Renal cortex interstitium (tissue), 11 donors: ENCODE measurements around the gene ZBTB47. TPM values are rescaled to one million over a fixed set of nuclear protein-coding genes. Genes with fewer than 3 reads are reported as not detected.

Source experiments
- DNase-seq, 11 donors: peaks; one replicate each; pipeline ENCODE4 v3.0.0-alpha.2; 2013; ENCODE audit warnings: low read depth in 9 of 11, low spot score in 4 of 11; ENCODE audit errors: extremely low read depth in 1 of 11
- polyA plus RNA-seq, 3 donors: library from polyadenylated mRNA; unstranded; fragments of 120-200 nt; gene quantifications; one replicate each; pipeline ENCODE4 v1.2.1, GENCODE V29; 2013; ENCODE audit not compliant: insufficient read length in 3 of 3

ZBTB47 gene
- polyA plus RNA-seq, 3 donors, result 12.5 to 18.4 (median 14.9) TPM

DNA sequence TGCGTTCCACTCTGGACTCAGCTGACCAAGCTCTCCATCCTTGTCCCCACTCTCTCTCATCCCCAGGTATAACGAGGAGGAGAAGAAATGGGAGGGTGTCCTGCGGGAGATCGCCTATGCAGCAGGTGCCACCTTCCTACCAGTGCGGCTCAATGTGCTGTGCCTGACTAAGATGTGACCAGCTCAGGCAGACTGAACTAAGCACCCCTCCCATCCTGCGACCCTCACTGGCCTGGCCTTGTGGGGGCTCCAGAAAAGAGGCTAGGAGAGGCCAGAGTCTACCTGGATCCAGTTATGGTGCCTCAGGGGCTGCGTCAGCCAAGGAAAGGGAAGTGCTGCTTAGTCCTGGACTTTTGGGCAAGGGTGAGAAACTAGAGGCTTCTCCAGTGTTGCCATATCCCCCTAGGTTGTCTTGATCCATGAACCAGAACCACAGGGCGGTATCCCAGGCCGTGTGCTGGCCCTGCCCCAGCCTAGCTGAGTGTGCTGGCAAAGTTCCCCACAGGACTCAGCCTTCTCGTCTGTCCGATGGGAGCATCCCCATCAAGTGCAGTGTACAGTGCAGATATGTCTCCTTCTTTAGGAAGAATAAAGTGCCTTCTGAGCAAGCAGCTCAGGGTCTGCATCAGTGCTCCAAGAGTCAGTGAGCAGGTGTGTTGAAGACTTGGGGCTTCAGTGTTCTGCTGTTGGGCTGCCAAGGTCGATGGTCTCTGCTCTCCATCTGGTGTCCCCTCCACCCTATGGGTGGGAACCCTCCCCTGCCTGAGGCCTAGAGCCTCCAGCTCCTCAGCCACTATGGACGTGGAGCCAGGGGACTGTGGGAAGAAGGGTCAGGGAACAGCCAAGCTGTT lies 38.5 kb downstream of the ZBTB47 start:
- DNase-seq, result no peak

DNA sequence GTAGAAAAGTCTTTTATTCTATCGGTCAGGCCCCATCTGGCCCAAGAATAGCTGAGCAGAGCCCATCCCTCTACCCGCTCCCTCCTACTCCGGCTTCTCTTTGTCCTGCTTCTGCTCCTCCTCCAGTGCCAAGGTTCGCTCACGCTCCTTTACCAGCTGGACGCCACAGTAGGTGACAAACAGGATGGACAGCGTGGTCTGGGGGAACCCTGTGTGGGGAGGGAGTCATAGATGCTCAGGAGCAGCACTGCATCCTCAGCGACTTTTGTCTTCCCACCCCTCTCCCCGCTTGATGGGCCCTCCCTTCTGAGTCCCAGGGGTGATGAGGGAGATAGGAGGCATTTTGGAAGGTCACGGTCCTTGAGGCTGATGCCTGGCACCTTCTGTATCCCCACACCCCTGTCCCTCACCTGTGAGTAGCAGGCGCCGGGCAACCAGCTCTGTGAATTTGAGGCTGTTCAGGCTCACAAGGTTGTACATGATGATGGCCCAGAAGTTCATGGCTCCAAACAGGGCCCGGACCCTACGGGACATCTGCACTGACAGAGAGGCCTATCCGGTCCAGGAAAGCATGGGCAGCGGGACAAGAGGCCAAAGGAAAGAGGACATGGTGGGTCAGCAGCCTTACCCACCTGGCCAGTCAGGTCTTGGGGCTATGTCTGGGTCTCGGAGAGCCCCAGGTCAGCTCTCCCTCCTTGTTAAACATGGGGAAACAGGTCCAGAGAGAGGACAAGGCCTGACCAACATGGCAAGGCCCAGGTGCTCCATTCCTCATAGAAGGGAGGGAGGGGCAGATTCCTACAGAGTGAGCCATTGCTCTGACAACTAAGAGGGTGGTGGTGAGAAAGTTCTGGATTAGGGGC lies 39.4 kb downstream of the ZBTB47 start:
- no peak for DNase-seq

DNA sequence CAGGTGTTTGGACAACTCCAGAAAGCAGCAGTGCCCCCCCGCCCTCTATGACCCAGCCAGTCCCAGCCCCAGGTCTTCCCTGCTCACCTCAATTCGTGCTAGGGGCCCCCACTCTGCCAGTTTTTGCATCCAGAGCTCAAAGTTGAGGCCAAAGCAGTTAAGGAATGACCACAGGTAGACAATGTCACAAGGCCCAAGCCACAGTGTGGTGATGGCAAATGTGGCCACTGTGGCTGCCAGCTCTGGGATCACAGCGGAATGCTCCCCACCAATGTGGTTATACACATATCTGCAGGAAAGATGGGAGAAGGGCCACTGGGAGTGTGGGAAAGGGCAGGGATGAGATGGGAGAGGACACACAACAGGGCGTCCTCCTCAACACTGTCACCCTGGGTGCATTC lies 40.0 kb downstream of the ZBTB47 start:
- no peak for DNase-seq

DNA sequence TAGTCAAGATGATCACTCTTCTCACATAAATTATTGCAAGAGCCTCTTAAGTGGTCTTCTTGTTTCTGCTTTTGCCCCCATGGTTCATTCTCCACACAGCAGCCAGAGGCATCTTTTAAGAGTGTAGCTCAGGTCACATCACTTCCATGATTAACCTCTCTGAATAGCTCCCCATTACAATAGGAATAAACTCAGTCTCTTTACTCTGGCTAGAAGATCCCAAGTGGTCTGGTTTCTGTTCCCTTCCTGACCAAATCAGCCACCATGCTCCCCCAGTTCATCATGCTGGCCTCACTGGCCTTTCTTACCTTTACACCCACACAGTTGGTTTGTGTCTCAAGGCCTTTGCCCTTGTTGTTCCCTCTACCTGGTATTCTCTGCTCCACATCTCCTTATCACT lies 40.9 kb downstream of the ZBTB47 start:
- no peak for DNase-seq

DNA sequence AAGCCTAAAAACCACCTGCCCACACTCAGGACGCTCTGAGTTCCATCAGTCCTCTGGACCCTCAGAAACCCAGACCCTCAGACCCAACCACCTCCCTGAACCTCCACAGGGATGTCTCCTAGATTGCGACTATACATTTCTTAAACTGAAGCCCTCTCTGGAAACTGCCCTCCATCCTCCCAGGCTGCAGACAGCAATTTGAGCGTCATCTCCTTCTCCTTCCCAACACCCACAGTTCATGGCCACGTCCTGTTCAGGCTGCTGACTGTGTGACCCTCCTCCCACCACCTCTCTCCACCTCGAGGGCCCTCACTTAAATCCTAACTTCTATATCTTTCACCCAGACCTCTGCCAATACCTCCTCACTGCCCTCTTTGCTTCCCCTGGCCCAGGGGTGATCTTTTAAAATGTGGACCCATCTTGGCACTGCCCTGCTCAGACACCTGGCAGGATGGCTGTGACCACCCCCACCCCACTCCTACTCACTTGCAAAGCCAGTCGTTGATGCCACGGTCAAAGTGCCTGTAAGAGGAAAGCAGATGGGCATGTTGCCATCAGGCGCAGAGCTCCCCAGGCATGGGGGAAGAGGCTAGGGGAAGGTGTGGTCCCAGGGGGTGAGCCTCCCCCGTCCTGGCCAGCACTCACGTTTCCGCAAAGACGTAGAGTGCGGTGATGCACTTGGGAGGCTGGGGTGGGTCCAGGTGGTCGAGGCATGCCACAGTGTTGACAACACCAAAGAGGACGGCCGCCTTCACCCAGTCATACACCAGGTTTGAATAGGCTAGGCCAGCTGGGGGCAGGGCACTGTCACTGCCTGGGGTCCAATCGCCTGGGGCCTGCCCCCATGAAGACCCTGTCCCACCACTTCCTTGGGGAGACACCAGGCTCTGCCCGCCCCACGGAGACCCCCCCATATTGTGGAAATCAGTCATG lies 43.1 kb downstream of the ZBTB47 start:
- DNase-seq, result no peak

DNA sequence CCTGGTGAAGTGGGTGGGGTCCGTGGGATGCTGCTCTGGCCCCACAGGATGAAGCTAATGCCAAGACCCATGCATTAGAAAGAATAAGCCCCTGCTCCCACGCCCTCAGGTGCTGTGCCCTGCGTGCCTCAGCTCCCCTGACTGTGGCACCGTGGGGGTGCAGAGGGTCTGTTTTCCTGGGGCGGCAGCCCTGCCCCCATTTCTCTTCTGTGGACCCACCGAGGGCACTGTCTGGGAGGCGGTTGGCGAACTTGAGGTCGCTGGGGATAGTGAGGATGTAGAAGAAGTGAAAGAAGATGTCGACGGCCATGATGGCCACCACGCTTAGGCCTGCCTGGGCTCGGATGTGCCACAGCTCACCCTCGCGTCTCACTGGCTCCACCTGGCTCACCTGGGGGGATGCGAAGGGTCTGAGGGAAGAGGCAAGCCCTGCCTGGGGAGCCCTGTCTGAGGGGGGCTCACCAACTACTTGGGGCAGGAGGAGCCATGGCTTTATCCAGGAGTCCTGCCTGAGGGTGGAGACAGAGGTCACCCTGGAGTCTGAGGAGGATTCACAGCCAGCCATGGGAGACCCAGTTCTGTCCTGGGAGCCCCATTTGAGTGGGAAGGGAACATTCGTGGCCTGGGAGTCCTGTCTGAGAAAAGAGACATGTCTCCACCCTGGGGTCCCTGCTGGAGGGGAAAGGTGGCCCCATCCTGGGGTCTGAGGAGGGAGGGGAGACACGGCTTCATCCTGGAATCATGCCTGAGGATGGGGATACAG lies 44.0 kb downstream of the ZBTB47 start:
- DNase-seq, result no peak

DNA sequence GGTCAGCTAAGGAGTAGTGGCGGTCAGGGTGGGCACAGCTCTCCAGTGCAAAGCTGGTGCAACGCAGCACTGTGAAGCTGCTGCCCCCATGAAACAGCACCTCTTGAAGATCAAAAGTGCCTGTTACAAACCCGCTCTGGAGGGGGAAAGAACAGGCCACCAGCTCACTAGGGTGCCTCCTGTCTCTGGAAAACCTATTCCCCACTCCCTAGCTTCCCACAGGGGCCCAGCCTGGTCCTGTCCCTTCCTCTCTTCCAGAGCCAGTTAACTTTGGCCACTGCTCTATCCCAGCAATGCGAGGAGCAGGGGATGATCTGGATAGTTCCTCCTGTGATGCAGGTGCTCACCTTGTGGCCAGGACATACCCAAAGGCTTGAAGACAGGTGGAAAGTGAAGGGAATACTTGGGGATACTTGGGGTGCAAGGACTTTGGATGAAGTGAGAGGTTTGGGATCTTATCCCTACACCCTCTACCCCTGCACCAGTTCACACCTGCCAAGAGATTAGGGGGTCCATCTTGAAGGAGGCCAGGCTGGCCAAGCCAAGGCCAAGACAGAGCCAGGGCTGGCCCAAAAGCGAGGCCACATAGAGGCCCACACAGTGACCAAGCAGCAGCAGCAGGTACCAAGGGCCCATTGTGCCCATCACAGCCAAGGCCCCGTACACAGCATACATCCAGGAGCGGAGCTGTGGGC lies 44.9 kb downstream of the ZBTB47 start:
- DNase-seq, result no peak

DNA sequence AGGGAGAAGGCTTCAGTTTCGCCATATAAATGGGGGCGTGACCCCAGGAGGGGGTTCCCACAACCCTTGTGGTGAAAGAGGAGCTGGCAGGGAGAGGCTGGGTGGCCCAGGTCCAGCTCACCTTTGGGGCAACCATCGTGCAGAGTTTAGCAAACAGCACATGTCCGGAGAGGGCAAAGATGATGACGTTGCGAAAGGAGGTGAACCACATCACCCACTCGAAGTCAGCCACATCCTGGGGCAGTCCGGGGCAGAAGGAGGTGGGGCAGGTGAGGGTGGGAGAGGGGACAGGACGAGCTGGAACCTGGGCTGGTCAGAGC lies 45.4 kb downstream of the ZBTB47 start:
- no peak for DNase-seq

DNA sequence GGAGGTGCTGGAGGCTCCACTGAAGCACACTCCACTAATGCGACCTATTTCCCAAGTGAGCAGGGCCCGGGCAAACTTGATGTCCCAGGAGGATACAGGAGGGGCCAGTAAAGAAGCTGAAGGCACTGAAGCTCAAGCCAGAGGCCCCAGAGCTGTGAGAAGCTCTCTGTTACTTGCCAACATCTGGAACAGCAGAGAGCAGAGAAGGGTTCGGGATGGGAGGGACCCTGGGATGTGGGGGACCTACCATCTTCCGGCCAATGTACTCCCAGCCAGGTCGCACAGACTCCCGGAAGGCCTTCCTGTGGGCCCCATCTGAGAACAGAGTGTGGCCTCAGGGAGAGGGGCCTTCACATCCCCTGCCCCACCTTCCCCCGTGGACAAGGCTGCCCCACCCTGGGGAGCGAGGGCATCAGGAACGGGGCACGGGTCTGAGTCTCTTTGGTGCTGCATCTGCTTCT lies 46.0 kb downstream of the ZBTB47 start:
- no peak for DNase-seq

DNA sequence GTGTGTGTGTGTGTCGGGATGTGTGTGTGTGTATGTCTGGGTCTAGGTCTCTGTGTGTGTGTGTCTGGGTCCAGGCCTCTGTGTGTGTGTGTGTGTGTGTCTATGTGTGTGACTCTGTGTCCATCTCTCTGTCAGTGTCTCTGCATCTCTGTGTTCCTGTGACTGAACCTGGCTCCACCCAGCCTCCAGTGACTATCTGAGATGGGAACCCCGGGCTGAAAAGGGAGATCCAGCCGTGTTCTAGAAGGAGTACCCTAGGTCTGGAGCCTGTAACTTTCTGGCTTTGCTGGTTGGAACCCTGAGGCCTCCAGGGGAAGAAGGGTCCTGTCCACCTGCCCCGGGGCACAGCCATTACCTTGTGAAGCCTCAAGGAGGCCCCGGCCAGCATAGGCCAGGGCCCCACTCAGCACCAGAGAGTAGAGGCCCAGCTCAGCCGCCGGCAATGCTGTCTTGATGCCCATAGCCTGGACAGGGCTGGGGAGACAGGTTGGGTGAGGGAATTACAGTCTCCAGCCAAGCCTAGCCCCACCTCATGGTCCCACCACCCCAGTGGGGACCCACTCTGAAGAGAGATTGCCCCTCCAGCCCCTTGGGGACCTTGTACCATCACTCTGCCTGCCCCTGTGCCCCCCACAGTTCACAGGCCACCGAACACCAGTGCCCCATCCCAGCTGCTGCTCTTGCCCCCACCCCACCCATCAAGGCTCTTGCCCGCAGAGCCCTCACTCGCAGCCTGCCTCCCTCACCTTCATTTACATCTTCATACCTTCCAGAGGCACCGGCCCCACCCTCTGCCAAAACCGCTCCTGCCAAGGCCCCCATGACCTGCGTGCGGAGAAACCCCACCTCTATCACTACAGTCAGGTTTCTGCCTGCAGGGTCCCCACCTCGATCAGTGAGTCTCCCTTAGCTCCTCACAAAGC lies 47.1 kb downstream of the ZBTB47 start:
- no peak for DNase-seq

DNA sequence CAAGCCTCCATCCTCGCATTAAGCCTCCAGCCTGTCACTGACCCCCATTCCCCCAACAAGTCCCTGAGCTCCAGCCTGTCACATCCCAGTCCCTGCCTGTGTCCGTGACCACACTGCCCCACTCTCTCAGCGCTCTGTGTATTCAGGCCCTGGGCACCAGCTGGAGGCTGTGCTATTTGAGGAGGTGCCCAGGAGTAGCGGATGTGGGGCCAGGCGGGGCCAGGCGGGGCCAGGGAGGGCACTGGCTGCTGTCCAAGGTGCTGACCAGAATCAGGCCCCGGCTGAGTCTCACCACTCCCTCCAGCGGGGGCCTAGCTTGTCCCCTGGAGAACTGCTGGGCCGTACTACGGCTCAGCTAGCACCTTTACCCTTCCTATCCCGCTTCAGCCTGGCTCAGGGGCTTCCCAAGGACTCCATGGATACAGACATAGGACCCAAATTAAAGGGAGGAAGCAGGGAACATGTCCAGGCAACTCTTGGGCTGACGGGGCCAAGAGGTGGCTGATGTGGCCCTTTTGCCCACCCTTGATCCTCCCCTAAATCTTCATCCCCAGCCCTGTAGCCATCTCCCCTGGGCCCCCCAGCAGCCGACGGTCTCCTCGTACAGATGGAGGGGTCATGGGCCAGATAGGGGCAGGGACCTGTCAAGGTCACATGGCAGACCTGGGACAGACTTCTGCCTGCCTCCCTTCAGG lies 48.0 kb downstream of the ZBTB47 start:
- DNase-seq, result peak; percentile 31 to 72 (median 58)

DNA sequence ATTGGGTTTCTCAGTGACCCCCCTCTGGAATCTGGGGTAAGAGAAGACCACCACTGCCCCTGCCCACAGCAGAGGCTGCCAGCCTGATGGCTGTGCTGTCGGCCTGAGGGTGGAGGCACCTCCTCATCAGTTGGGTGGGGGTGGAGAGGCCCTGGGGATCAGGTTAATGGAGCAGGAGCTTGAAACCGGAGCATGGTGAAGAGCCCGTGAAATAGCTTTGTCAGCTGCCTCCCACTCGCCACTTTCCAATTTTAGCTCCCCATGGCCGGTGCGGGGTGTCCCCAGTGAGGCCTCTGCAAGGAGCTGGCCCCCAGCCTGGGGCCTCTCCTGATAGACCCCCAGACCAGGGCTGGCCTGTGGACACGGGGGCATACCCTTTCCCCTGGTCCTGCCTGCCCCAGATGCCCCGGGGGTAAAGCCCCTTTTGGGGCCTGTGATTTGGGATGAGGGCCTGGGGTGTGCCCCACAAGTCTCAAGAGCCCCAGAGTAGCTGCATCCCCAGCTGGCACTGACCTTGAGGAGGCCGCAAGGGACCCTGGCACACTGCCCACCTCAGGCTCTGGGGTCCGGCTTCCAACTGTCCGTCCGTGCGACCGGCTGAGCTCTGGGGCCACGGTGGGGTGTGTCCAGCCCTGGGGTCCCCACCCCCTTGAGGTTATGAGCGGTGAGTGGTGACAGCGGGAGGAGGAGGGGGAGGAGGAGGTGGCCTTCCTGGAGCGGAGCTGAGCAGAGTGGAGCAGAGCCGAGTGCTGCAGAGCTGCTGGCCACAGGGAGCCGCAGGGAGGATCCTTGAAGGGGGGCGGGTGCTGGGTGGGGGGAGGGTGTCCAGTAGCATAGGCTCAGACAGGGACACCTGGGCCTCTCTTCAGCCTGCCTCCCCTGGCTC lies 48.8 kb downstream of the ZBTB47 start, which contains the start of gene HHATL:
TSS of gene HHATL (minus strand) at position 733 of the 886 bp plus-strand sequence. CDS start 1,972 bp downstream, outside the sequence.
- no peak for DNase-seq

DNA sequence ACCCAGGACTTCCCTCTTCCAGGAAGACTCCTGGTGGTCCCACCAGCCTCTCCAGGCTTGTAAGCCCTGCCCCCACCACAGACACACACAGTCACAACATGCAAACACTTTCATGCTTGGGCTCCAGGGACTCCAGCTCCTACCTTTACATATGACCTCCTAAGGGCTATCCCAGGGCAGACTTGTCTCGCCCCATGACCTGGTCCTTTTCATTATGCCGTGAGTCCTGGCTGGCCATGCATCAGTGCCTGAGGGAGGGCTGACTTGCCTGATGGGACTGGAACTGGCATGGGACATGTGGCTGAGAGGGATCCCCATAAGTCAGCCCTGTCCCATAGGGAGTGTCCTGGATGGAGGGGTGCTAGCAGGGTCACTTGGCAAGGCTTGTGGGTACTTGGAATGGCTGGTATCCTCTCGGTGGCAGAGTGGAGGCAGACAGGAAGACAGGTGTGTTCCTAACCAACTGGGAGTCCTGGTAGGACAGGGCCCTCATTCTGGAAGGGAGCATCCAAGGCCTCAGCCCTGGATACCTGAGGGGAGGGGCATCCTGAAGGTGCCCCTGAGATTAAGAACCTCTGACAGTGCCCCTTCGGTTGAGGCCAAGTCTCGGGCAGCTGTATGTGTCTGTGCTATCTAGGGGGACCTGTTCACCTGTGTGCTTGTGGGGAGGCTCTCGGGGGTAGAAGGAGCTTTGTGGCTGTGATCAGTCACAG lies 49.6 kb downstream of the ZBTB47 start:
- no peak for DNase-seq

DNA sequence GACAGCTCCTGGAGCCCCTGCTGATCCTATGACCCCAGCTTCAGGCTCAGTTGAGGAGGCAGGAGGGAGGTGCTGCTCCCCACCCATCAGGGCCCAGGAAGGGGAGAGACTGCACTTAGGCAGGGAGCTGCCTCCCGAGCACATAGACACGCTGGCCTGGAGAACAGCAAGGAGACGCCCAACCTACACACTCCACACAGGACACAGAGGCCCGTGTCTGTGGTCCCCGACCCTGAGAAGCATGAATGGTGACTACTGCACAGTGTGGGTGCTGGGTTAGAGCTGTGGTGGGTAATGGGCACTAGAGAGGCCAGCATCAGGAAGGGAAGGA lies 50.2 kb downstream of the ZBTB47 start:
- DNase-seq, result no peak
